ENCODE data around the gene MCCC2. TPM values are rescaled to one million over a fixed set of nuclear protein-coding genes. Genes with fewer than 3 reads are reported as not detected.
"Not testable (repeated sequence)": the region's sequence is repeated elsewhere in the genome, so short reads cannot be mapped to it uniquely, and the experiment has no call there.

MCCC2 gene
- polyA plus RNA-seq, 1 donor (not counting 4 experiments of a cell fraction or from before 2014, with no cell fraction given): 52.5 TPM

DNA sequence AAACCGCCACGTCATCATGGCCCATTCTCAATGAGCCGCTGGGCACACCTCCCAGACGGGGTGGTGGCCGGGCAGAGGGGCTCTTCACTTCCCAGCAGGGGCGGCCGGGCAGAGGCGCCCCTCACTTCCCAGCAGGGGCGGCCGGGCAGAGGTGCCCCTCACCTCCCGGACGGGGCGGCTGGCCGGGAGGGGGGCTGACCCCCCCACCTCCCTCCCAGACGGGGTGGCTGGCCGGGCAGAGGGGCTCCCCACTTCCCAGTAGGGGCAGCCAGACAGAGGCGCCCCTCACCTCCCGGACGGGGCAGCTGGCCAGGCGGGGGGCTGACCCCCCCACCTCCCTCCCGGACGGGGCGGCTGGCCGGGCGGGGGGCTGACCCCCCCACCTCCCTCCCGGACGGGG lies 35.6 kb upstream of the MCCC2 start:
- H3K27me3 ChIP-seq (ENCODE audit: control insufficient read depth, extremely low read depth, insufficient read depth, low read length); H3K9ac ChIP-seq (ENCODE audit: control insufficient read depth, extremely low read depth, insufficient read depth, low read length); FAIRE-seq; DNase-seq (ENCODE audit: low read depth, low spot score); H3K4me3 ChIP-seq (ENCODE audit: control insufficient read depth in 2 of 3, extremely low read depth in 1 of 3, insufficient read depth in 2 of 3, low read depth in 1 of 3, low read length in 3 of 3); H3K4me2 ChIP-seq (ENCODE audit: control insufficient read depth, extremely low read depth, insufficient read depth, low read depth, low read length); H3K9me1 ChIP-seq (ENCODE audit: control insufficient read depth, extremely low read depth, insufficient read depth, low read length); H4K20me1 ChIP-seq (ENCODE audit: control insufficient read depth, extremely low read depth, insufficient read depth, low read length); H3K4me1 ChIP-seq (ENCODE audit: control insufficient read depth, extremely low read depth, insufficient read depth, low read length); dilution Hi-C loops (cut with MboI; ENCODE audit: extremely low pct_ligation_motif_present, low sequenced_read_pairs); H3K9me3 ChIP-seq (ENCODE audit: control insufficient read depth, low read depth, low read length); H2AFZ ChIP-seq (ENCODE audit: control insufficient read depth, low read length); H3K36me3 ChIP-seq (ENCODE audit: control insufficient read depth in 2 of 2, extremely low read depth in 1 of 2, insufficient read depth in 2 of 2, low read length in 2 of 2); H3K27ac ChIP-seq (ENCODE audit: control insufficient read depth, insufficient read depth, low read length); H3K79me2 ChIP-seq (ENCODE audit: control insufficient read depth, insufficient read depth, low read length): not testable (repeated sequence)

DNA sequence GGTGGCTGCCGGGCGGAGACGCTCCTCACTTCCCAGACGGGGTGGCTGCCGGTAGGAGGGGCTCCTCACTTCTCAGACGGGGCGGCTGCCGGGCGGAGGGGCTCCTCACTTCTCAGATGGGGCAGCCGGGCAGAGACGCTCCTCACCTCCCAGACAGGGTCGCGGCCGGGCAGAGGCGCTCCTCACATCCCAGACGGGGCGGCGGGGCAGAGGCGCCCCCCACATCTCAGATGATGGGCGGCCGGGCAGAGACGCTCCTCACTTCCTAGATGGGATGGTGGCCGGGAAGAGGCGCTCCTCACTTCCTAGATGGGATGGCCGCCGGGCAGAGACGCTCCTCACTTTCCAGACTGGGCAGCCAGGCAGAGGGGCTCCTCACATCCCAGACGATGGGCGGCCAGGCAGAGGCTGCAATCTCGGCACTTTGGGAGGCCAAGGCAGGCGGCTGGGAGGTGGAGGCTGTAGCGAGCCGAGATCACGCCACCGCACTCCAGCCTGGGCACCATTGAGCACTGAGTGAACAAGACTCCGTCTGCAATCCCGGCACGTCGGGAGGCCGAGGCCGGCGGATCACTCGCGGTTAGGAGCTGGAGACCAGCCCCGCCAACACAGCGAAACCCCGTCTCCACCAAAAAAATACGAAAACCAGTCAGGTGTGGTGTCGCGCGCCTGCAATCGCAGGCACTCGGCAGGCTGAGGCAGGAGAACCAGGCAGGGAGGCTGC lies 35.0 kb upstream of the MCCC2 start:
- H3K9me3 ChIP-seq (ENCODE audit: control insufficient read depth, low read depth, low read length); H3K4me3 ChIP-seq (ENCODE audit: control insufficient read depth in 2 of 3, extremely low read depth in 1 of 3, insufficient read depth in 2 of 3, low read depth in 1 of 3, low read length in 3 of 3); H3K9ac ChIP-seq (ENCODE audit: control insufficient read depth, extremely low read depth, insufficient read depth, low read length); FAIRE-seq; H3K36me3 ChIP-seq (ENCODE audit: control insufficient read depth in 2 of 2, extremely low read depth in 1 of 2, insufficient read depth in 2 of 2, low read length in 2 of 2); H3K4me2 ChIP-seq (ENCODE audit: control insufficient read depth, extremely low read depth, insufficient read depth, low read depth, low read length); H3K4me1 ChIP-seq (ENCODE audit: control insufficient read depth, extremely low read depth, insufficient read depth, low read length); H2AFZ ChIP-seq (ENCODE audit: control insufficient read depth, low read length); H3K27ac ChIP-seq (ENCODE audit: control insufficient read depth, insufficient read depth, low read length); H3K79me2 ChIP-seq (ENCODE audit: control insufficient read depth, insufficient read depth, low read length); H4K20me1 ChIP-seq (ENCODE audit: control insufficient read depth, extremely low read depth, insufficient read depth, low read length); H3K9me1 ChIP-seq (ENCODE audit: control insufficient read depth, extremely low read depth, insufficient read depth, low read length); H3K27me3 ChIP-seq (ENCODE audit: control insufficient read depth, extremely low read depth, insufficient read depth, low read length); dilution Hi-C loops (cut with MboI; ENCODE audit: extremely low pct_ligation_motif_present, low sequenced_read_pairs); DNase-seq (ENCODE audit: low read depth, low spot score): not testable (repeated sequence)

DNA sequence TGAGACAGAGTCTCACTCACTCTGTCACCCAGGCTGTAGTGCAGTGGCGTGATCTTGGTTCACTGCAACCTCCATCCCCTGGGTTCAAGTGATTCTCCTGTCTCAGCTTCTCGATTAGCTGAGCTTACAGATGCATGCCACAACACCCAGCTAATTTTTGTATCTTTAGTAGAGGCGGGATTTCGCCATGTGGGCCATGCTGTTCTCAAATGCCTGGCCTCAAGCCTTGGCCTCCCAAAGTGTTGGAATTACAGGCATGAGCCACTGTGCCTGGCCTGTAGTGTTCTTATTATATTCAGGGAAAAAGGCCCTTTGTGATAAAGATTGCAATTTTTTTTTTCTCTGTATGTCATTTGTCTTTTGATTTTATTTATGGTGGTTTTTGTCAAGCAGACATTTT lies 24.0 kb upstream of the MCCC2 start:
- DNase-seq (ENCODE audit: low read depth, low spot score) (no peak), FAIRE-seq (no peak)

More for the DNA sequence above, 24.0 kb upstream of the MCCC2 start:
- Histone ChIP-seq H3K9me1 (ENCODE audit: control insufficient read depth, extremely low read depth, insufficient read depth, low read length) (no peaks in the 10 kb centered on the region), H3K9ac (ENCODE audit: control insufficient read depth, extremely low read depth, insufficient read depth, low read length) (no peak overlapping the region), H3K9me3 (ENCODE audit: control insufficient read depth, low read depth, low read length) (no peaks in the 10 kb centered on the region), H4K20me1 (ENCODE audit: control insufficient read depth, extremely low read depth, insufficient read depth, low read length) (no peaks in the 10 kb centered on the region), H2AFZ (ENCODE audit: control insufficient read depth, low read length) (no peak overlapping the region), H3K27me3 (ENCODE audit: control insufficient read depth, extremely low read depth, insufficient read depth, low read length) (no peaks in the 10 kb centered on the region), H3K79me2 (ENCODE audit: control insufficient read depth, insufficient read depth, low read length) (no peaks in the 10 kb centered on the region), H3K4me2 (ENCODE audit: control insufficient read depth, extremely low read depth, insufficient read depth, low read depth, low read length) (no peak overlapping the region), H3K36me3 (ENCODE audit: control insufficient read depth in 2 of 2, extremely low read depth in 1 of 2, insufficient read depth in 2 of 2, low read length in 2 of 2) (peaks cover 10 to 16% of the 10 kb centered on the region in 2 experiments), H3K27ac (ENCODE audit: control insufficient read depth, insufficient read depth, low read length) (no peak overlapping the region), H3K4me3 (ENCODE audit: control insufficient read depth in 2 of 3, extremely low read depth in 1 of 3, insufficient read depth in 2 of 3, low read depth in 1 of 3, low read length in 3 of 3) (no peak overlapping the region), H3K4me1 (ENCODE audit: control insufficient read depth, extremely low read depth, insufficient read depth, low read length) (no peaks in the 10 kb centered on the region)
- dilution Hi-C loops (cut with MboI; ENCODE audit: extremely low pct_ligation_motif_present, low sequenced_read_pairs): no loop called here
- TF ChIP-seq, protein P1, sequence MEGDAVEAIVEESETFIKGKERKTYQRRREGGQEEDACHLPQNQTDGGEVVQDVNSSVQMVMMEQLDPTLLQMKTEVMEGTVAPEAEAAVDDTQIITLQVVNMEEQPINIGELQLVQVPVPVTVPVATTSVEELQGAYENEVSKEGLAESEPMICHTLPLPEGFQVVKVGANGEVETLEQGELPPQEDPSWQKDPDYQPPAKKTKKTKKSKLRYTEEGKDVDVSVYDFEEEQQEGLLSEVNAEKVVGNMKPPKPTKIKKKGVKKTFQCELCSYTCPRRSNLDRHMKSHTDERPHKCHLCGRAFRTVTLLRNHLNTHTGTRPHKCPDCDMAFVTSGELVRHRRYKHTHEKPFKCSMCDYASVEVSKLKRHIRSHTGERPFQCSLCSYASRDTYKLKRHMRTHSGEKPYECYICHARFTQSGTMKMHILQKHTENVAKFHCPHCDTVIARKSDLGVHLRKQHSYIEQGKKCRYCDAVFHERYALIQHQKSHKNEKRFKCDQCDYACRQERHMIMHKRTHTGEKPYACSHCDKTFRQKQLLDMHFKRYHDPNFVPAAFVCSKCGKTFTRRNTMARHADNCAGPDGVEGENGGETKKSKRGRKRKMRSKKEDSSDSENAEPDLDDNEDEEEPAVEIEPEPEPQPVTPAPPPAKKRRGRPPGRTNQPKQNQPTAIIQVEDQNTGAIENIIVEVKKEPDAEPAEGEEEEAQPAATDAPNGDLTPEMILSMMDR (optimal IDR thresholded peaks at IDR 0.05 in 1 of 3, IDR thresholded peaks at IDR 0.05 in 1 of 3, conservative IDR thresholded peaks at IDR 0.05 in 1 of 3; ENCODE audit: extremely low read depth in 1 of 3, insufficient read depth in 2 of 3, low read length in 3 of 3): no peak
- no peak for TF ChIP-seq EZH2 (IDR thresholded peaks at IDR 0.05; ENCODE audit: low read length)
